Measurements from ENCODE around the gene SYT1. TPM values are rescaled to one million over a fixed set of nuclear protein-coding genes. Genes with fewer than 3 reads are reported as not detected.

The SYT1 gene
- total and polyA plus RNA-seq, 2 experiments from 2014 or later, result 48.7 to 51.7 TPM

- Histone ChIP-seq H3K27me3 (ENCODE audit: insufficient read depth) (no peaks in the 10 kb centered on the region), H3K36me3 (ENCODE audit: insufficient read depth) (no peaks in the 10 kb centered on the region), H3K9me2 (ENCODE audit: insufficient read depth) (no peaks in the 10 kb centered on the region), H3K27ac (ENCODE audit: low read depth) (no peak overlapping the region), H2AFZ (no peak overlapping the region), H4K20me1 (replicated peaks; ENCODE audit: insufficient read depth) (no peaks in the 10 kb centered on the region), H3K4me1 (ENCODE audit: insufficient read depth) (no peaks in the 10 kb centered on the region), H3F3A (replicated peaks; ENCODE audit: low read depth) (no peaks in the 10 kb centered on the region), H3K4me2 (no peak overlapping the region), H3K79me2 (replicated peaks; ENCODE audit: insufficient read depth) (no peaks in the 10 kb centered on the region), H3K4me3 (no peak overlapping the region)
- peak overlapping the region; percentile 75; the same call in 1 of the 2 replicates for H3K27ac Mint-ChIP-seq
- H3K4me3 Mint-ChIP-seq, result no peak overlapping the region
- peaks cover 7% of the 10 kb centered on the region; the same call in 1 of the 3 replicates for H3K36me3 Mint-ChIP-seq (ENCODE audit: low read depth)
- H3K27me3 Mint-ChIP-seq (ENCODE audit: insufficient read depth, low read depth, poor library complexity), result no peaks in the 10 kb centered on the region
- TF ChIP-seq JUNB (IDR thresholded peaks at IDR 0.05; ENCODE audit: unreplicated experiment) (no peak), POLR2AphosphoS5 (IDR thresholded peaks at IDR 0.05; ENCODE audit: low read depth) (no peak), ZNF462 (CRISPR knock-in tag; IDR thresholded peaks at IDR 0.05) (no peak), CTCF (conservative IDR thresholded peaks at IDR 0.05; ENCODE audit: low read depth in 2 of 2) (no peak), EZH2 (IDR thresholded peaks at IDR 0.05; ENCODE audit: low read depth, unreplicated experiment) (no peak), ETS1 (IDR thresholded peaks at IDR 0.05) (no peak), REST (IDR thresholded peaks at IDR 0.05; ENCODE audit: unreplicated experiment) (no peak), EZH2phosphoT487 (IDR thresholded peaks at IDR 0.05; ENCODE audit: unreplicated experiment) (no peak), ZNF114 (CRISPR knock-in tag; IDR thresholded peaks at IDR 0.05) (no peak), CREB1 (CRISPR knock-in tag; IDR thresholded peaks at IDR 0.05; ENCODE audit: low read depth) (no peak), STAT1 (IDR thresholded peaks at IDR 0.05; ENCODE audit: unreplicated experiment) (no peak), NANOG (IDR thresholded peaks at IDR 0.05; ENCODE audit: borderline replicate concordance) (no peak), ZNF331 (CRISPR knock-in tag; IDR thresholded peaks at IDR 0.05; ENCODE audit: low read depth) (no peak)
- no peak for DNase-seq (ENCODE audit: low spot score)
- H3K9me3 Mint-ChIP-seq, result no peaks in the 10 kb centered on the region
- H3K4me1 Mint-ChIP-seq, result no peaks in the 10 kb centered on the region; the same call in 2 of the 3 replicates
- peak; percentile 29; the same call in 1 of the 3 replicates for ATAC-seq
Measured at GRCh38 chr12:79307340-79307739, 442.8 kb downstream of the SYT1 start.
